GM12878 (cell line): Measurements from ENCODE around the gene UBQLN1. TPM values are rescaled to one million over a fixed set of nuclear protein-coding genes. Genes with fewer than 3 reads are reported as not detected.

Experiments
- BCLAF1 ChIP-seq: fragments of 450-650 bp; IDR thresholded peaks from 2 replicates; pipeline ENCODE4 v1.6.1; 2017; ENCODE audit warnings: antibody characterized with exemption, mild to moderate bottlenecking, moderate library complexity
- E2F8 ChIP-seq: fragments of 450-650 bp; IDR thresholded peaks from 2 replicates; pipeline ENCODE4 v1.6.1; 2018; ENCODE audit warnings: mild to moderate bottlenecking, low read depth, moderate library complexity; ENCODE audit not compliant: partially characterized antibody
- E4F1 ChIP-seq: fragments of 450-650 bp; IDR thresholded peaks from 2 replicates; pipeline ENCODE4 v1.6.1; 2018; ENCODE audit warnings: borderline replicate concordance, mild to moderate bottlenecking; ENCODE audit not compliant: partially characterized antibody
- EP300 ChIP-seq, 2 experiments: fragments of 150-350 bp in 1 of 2; IDR thresholded peaks; 2 replicates each; pipeline ENCODE4 v1.6.1; 2011 to 2012; ENCODE audit warnings: low read depth in 2 of 2, low read length in 2 of 2, borderline replicate concordance in 1 of 2, improper control_type of control experiment in 1 of 2, inconsistent platforms in 1 of 2; ENCODE audit not compliant: control insufficient read depth in 1 of 2
- ETV6 ChIP-seq, 2 experiments: fragments of 450-650 bp in 1 of 2; IDR thresholded peaks in 1 of 2; conservative IDR thresholded peaks in 1 of 2; 2 replicates each; pipeline ENCODE4 v1.6.1; 2014; ENCODE audit warnings: antibody characterized with exemption in 1 of 2, borderline replicate concordance in 1 of 2, low read depth in 1 of 2, mild to moderate bottlenecking in 1 of 2, moderate library complexity in 1 of 2
- FOS ChIP-seq: IDR thresholded peaks from 3 replicates; pipeline ENCODE4 v1.6.1; 2011; ENCODE audit warnings: borderline replicate concordance; ENCODE audit not compliant: insufficient read length; ENCODE audit errors: extremely low read depth
- MEF2A ChIP-seq: IDR thresholded peaks from 2 replicates; pipeline ENCODE4 v1.6.1; 2011; ENCODE audit warnings: low read depth, mild to moderate bottlenecking, low read length, moderate library complexity; ENCODE audit not compliant: insufficient read depth
- NBN ChIP-seq: fragments of 450-650 bp; IDR thresholded peaks from 2 replicates; pipeline ENCODE4 v1.6.1; 2016
- RBBP5 ChIP-seq: fragments of 200-600 bp; sonication (generic); conservative IDR thresholded peaks from 2 replicates; pipeline ENCODE4 v1.6.1; 2016
- RELB ChIP-seq: fragments of 450-650 bp; IDR thresholded peaks from 2 replicates; pipeline ENCODE4 v1.6.1; 2017; ENCODE audit warnings: low read depth, mild to moderate bottlenecking, moderate library complexity
- SMAD1 ChIP-seq: fragments of 450-650 bp; IDR thresholded peaks from 2 replicates; pipeline ENCODE4 v1.6.1; 2018; ENCODE audit warnings: mild to moderate bottlenecking, low read depth; ENCODE audit not compliant: partially characterized antibody
- ZNF274 ChIP-seq: IDR thresholded peaks from one replicate; pipeline ENCODE4 v1.8.0; 2011; ENCODE audit not compliant: insufficient read length, insufficient read depth
- ZNF592 ChIP-seq: fragments of 450-650 bp; IDR thresholded peaks from 2 replicates; pipeline ENCODE4 v1.6.1; 2017; ENCODE audit warnings: mild to moderate bottlenecking, moderate library complexity
- polyA plus RNA-seq, 11 experiments: library from polyadenylated mRNA; depleted of rRNA in 4 of 11; unstranded in 6 of 11; stranded (reverse) in 5 of 11; fragments of >200 nt; fragmentation: Nextera tagmentation in 4 of 11; fragmentation: Illumina TruSeq in 1 of 11; extraction: Ambion mirVana in 4 of 11; extraction: Trizol in 1 of 11; gene quantifications; 1 replicate in 1 of 11; 2 replicates in 10 of 11; pipeline versions ENCODE4 v1.2.1 to v1.2.3, GENCODE V29; 2011 to 2016; ENCODE audit warnings: inconsistent platforms in 2 of 11, missing spikeins in 2 of 11, low read depth in 1 of 11
- total RNA-seq, 4 experiments: library from RNA; depleted of rRNA in 3 of 4; stranded (reverse); fragments of >200 nt in 3 of 4; fragmentation: Illumina TruSeq in 1 of 4; extraction: Trizol in 1 of 4; gene quantifications; 2 replicates each; pipeline versions ENCODE4 v1.2.1 to v1.2.3, GENCODE V29; 2013 to 2021

Gene UBQLN1
- total and polyA plus RNA-seq, 10 of the 15 experiments (the other 5 are each of a cell fraction or from before 2014, with no cell fraction given), result 12.4 to 118 (median 66.1) TPM

- peak; percentile 72 for TF ChIP-seq E4F1
- no peak for TF ChIP-seq SMAD1
- no peak for TF ChIP-seq RBBP5
- TF ChIP-seq ETV6 (conservative IDR thresholded peaks at IDR 0.05 in 1 of 2, IDR thresholded peaks at IDR 0.05 in 1 of 2; ENCODE audit: borderline replicate concordance in 1 of 2, low read depth in 1 of 2), result peak; percentile 59 to 93; a peak in 2 of 4 replicates
- no peak for TF ChIP-seq BCLAF1
- no peak for TF ChIP-seq ZNF592
- TF ChIP-seq E2F8, result no peak
- TF ChIP-seq FOS, result no peak
- no peak for TF ChIP-seq EP300 (IDR thresholded peaks at IDR 0.05; ENCODE audit: borderline replicate concordance in 1 of 2, control insufficient read depth in 1 of 2, low read depth in 2 of 2, low read length in 2 of 2)
- TF ChIP-seq NBN, result 0 out of 2 replicates have a peak, but pooled peaks have one; percentile 45
- TF ChIP-seq MEF2A, result no peak
- TF ChIP-seq RELB, result 0 out of 2 replicates have a peak, but pooled peaks have one; percentile 20
- no peak for TF ChIP-seq ZNF274
Measured at GRCh38 chr9:83622939-83623678, 84.6 kb downstream of the UBQLN1 start, which contains the start of gene IDNK (continued).
